Activated CD4-positive, alpha-beta memory T cell treated with anti-CD3 and anti-CD28 coated beads for 36 hours (primary cell): ENCODE results near the gene CCDC47. TPM values are rescaled to one million over a fixed set of nuclear protein-coding genes. Genes with fewer than 3 reads are reported as not detected.
A peak's percentile ranks its signal among the peaks of the same experiment; 100 is the strongest.

Experiments
- CTCF ChIA-PET: fragments of 350-600 bp; sonication (Branson Sonifier 250); formaldehyde crosslinking; loops from one replicate; lab custom pipeline; 2021; ENCODE audit warnings: antibody characterized with exemption, inconsistent platforms; lab: Charles Lee
- POLR2A ChIA-PET: fragments of 350-600 bp; sonication (Branson Sonifier 250); formaldehyde crosslinking; loops from one replicate; lab custom pipeline; 2021; ENCODE audit warnings: antibody characterized with exemption; lab: Charles Lee
- DNase-seq: peaks from one replicate; pipeline ENCODE4 v3.0.0-alpha.2; 2020
- H3K27ac Mint-ChIP-seq: one replicate; pipeline ENCODE4 v1.8.0; 2021; ENCODE audit warnings: mixed read lengths
- H3K27me3 Mint-ChIP-seq: one replicate; pipeline ENCODE4 v1.8.0; 2021; ENCODE audit warnings: mixed read lengths
- H3K36me3 Mint-ChIP-seq: one replicate; pipeline ENCODE4 v1.8.0; 2021; ENCODE audit warnings: mixed read lengths
- H3K4me1 Mint-ChIP-seq: one replicate; pipeline ENCODE4 v1.8.0; 2021; ENCODE audit warnings: low read depth, mixed read lengths
- H3K4me3 Mint-ChIP-seq: one replicate; pipeline ENCODE4 v1.8.0; 2021; ENCODE audit warnings: mild to moderate bottlenecking, mixed read lengths
- H3K9me3 Mint-ChIP-seq: one replicate; pipeline ENCODE4 v1.8.0; 2021; ENCODE audit warnings: mixed read lengths
- intact Hi-C: fragments of 100-400 bp; cut with micrococcal nuclease; formaldehyde crosslinking; loops from one replicate; pipeline ENCODE4 v1.15.1; 2023
- total RNA-seq, 2 experiments: library from RNA; stranded (reverse); gene quantifications; one replicate each; pipeline ENCODE4 v1.2.3, GENCODE V29; 2021

The CCDC47 gene
- total RNA-seq, 2 experiments from 2014 or later, result 57.6 to 60.5 TPM

DNA sequence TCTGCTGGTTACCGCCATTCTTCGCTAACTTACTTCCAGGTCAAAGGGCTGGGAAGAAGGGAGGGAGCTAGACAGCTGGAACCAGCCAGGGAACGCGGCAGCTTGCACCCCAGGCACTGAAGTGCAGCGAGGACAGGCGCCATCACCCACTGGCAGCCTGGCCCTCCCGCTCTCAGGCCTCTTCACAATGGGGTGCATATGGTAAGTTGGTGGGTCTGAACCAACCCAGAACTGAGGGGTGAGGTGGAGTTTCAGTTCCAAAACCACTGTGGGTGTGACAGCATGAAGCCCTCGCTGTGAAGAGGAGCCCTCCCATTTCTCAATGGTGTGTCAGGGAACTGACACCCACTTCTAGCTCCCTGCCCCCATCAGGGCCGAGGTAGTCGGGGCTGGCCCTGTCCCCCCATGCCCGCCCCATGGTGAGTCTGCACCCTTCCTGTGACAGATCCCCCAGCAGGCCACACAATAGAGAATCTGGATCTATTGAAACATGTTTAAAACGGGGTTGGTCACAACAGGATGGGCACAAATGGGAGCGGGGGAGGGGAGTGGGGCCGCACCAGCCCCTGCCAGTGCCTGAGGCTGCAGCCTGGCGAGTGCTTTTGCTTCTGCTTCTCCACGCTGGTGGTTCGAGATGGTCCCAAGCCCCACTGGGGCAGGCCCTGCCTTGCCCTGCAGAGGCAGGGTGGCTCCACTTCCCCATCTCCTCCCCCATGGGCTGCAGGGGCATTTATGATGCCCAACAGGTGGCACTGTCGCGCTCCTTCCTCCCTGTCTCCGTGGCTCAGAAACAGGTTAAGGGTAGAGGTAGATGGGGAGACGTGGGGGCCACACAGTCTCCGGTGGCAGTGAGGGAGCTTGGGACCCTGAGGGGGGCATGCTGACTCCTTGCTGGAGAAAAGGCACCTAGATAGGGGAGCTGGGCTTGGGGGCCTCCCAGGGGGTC, 75.8 kb downstream of the CCDC47 start:
- ChIA-PET POLR2A (interaction anchor here (0.7 to 3.2 kb wide), 8 partner anchors 9 to 272 kb away, joined by 3 to 22 read pairs (median 4); partner anchors contain the start of genes CCDC47 and DDX42), CTCF (interaction anchor here (0.6 to 3.4 kb wide), 24 partner anchors 9 to 274 kb away, joined by 3 to 27 read pairs (median 4); partner anchors contain the start of genes CCDC47 and MAP3K3)
- H3K36me3 Mint-ChIP-seq, result peaks cover 21% of the 10 kb centered on the region
- no peaks in the 10 kb centered on the region for H3K9me3 Mint-ChIP-seq
- peak overlapping the region; percentile 96 for H3K27ac Mint-ChIP-seq
- peaks cover 53% of the 10 kb centered on the region for H3K4me1 Mint-ChIP-seq
- peak overlapping the region; percentile 88 for H3K4me3 Mint-ChIP-seq
- DNase-seq, result peak; percentile 90
- intact Hi-C loops, result loop anchor here (1.0 to 5.0 kb wide), 7 partner anchors 13 to 810 kb away; partner anchors contain the start of genes CEP95, CYB561, DCAF7 and DDX5
- H3K27me3 Mint-ChIP-seq, result no peaks in the 10 kb centered on the region

DNA sequence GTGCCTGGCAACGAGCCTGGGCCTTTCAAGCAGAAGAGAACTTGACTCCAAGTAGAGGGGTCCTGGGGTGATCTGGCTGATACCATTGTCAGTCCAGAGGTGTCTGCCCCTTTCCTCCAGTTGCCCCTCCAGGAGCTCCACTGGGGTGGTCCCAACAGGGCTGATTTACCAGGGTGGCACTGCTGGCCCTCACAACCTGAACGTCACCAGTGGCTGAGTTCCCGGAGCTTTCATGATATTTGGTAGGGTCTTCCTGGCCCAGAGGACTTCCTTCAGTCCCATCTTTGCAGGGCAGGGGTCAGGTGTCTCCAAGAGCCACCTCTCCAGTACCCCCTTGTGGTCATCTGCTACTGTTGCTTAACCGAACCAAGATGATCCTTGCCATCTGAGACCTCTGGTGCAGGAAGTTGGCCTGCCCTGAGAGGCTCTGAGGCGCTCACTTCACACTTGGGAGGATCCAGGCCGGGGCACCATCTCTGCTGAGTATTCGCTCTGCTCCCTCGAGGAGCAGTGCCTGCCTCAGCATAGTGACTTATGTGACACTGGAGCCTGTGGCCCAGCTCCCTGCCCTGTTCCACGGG, 76.9 kb downstream of the CCDC47 start:
- ChIA-PET POLR2A (interaction anchor here (1.3 to 3.2 kb wide), 4 partner anchors 11 to 271 kb away, joined by 3 to 22 read pairs (median 8); partner anchors contain the start of genes CCDC47 and DDX42), CTCF (interaction anchor here (0.6 to 3.4 kb wide), 13 partner anchors 12 to 273 kb away, joined by 3 to 27 read pairs (median 5); no protein-coding TSS in a partner anchor)
- intact Hi-C loops, result loop anchor here (2.0 to 5.0 kb wide), 5 partner anchors 146 to 811 kb away; partner anchors contain the start of genes CEP95, CYB561, DCAF7 and DDX5
- Mint-ChIP-seq H3K4me3 (peak overlapping the region; percentile 88), H3K9me3 (no peaks in the 10 kb centered on the region), H3K27me3 (no peaks in the 10 kb centered on the region), H3K36me3 (peaks cover 23% of the 10 kb centered on the region), H3K4me1 (peaks cover 42% of the 10 kb centered on the region), H3K27ac (peak overlapping the region; percentile 96)
- DNase-seq, result peak; percentile 60

DNA sequence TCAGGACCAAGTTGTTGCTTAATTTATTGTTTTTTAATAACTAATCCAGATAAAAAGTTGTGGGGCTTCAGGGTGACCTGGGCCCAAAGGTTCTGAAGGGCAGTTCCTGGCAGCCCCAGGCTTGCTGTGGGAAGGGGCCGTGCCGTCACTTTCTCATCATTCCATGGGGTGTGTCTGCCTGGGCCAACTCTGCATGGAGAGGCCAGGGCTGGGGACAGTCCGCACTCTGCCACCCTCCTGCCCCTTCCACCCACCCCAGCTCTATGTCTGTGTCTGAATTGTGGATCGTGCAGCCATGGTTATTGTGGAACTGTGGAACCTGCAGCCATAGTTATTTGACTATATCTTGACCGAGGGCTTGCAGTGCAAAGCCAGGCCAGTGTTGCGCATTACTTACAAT, 77.5 kb downstream of the CCDC47 start:
- Mint-ChIP-seq H3K9me3 (no peaks in the 10 kb centered on the region), H3K4me3 (no peak overlapping the region), H3K27ac (peak overlapping the region; percentile 96), H3K4me1 (peaks cover 37% of the 10 kb centered on the region), H3K36me3 (peaks cover 27% of the 10 kb centered on the region), H3K27me3 (no peaks in the 10 kb centered on the region)
- POLR2A ChIA-PET, result no interaction called here
- intact Hi-C loops, result loop anchor here (2.0 to 5.0 kb wide), 5 partner anchors 145 to 811 kb away; partner anchors contain the start of genes CEP95, CYB561, DCAF7 and DDX5
- CTCF ChIA-PET, result interaction anchor here (0.6 to 3.4 kb wide), 9 partner anchors 12 to 271 kb away, joined by 3 to 14 read pairs (median 4); partner anchors contain the start of gene CCDC47
- no peak for DNase-seq

Other genes starting within 250 kb of the CCDC47 start
- gene DCAF7, start 223.1 kb downstream of the CCDC47 start, total RNA-seq, result 100 to 1,000 TPM; 118 to 119 TPM
- gene TACO1, start 172.7 kb downstream of the CCDC47 start, total RNA-seq, result 10 to 100 TPM; 28.2 to 30.4 TPM
- 10 to 100 TPM; 32.8 to 34.0 TPM for gene MAP3K3, start 151.2 kb downstream of the CCDC47 start, total RNA-seq
- gene LIMD2, start 73.5 kb downstream of the CCDC47 start, total RNA-seq, result 100 to 1,000 TPM; 146 to 150 TPM
- 10 to 100 TPM; 64.8 to 69.7 TPM for gene STRADA, start 31.8 kb downstream of the CCDC47 start, total RNA-seq
- 100 to 1,000 TPM; 103 to 106 TPM for gene DDX42, start 573 bp upstream of the CCDC47 start, total RNA-seq
- gene PSMC5, start 53.8 kb upstream of the CCDC47 start, total RNA-seq, result 100 to 1,000 TPM; 165 to 171 TPM
- 10 to 100 TPM; 41.5 to 42.8 TPM for gene FTSJ3, start 54.1 kb upstream of the CCDC47 start, total RNA-seq
- gene SMARCD2, start 69.1 kb upstream of the CCDC47 start, total RNA-seq, result 100 to 1,000 TPM; 109 to 111 TPM
- gene CSH2, start 100.1 kb upstream of the CCDC47 start, total RNA-seq, result not detected
- gene GH2, start 108.3 kb upstream of the CCDC47 start, total RNA-seq, result not detected
- not detected for gene CSH1, start 123.0 kb upstream of the CCDC47 start, total RNA-seq
- not detected for gene CSHL1, start 137.7 kb upstream of the CCDC47 start, total RNA-seq
- under 1 TPM in 1 of 2 experiments, not detected in 1; 0.43 TPM for gene GH1, start 145.2 kb upstream of the CCDC47 start, total RNA-seq
- gene CD79B, start 158.7 kb upstream of the CCDC47 start, total RNA-seq, result 10 to 100 TPM; 39.1 to 40.9 TPM
- gene SCN4A, start 199.3 kb upstream of the CCDC47 start, total RNA-seq, result under 1 TPM; 0.33 to 0.75 TPM
- gene PRR29, start 224.8 kb upstream of the CCDC47 start, total RNA-seq, result 1 to 10 TPM; 2.0 to 3.4 TPM
- gene ICAM2, start 247.0 kb upstream of the CCDC47 start, total RNA-seq, result 10 to 100 TPM; 65.0 to 66.7 TPM